Stimulated activated CD8-positive, alpha-beta memory T cell treated with anti-CD3 and anti-CD28 coated beads, Interleukin-12 subunit alpha, Interleukin-12 subunit beta, amount 100 ng/mL, for 1 hour (primary cell): ENCODE measurements around the gene DDX49.

Experiments used
- DNase-seq: peaks from one replicate; pipeline ENCODE4 v3.0.0-alpha.2; 2020; ENCODE audit warnings: low read depth

The DDX49 gene

GRCh38 chr19:18975869-18976268, 56.4 kb downstream of the DDX49 start:
- DNase-seq = no peak
